HCT116 (cell line): ENCODE measurements around the gene SLC6A14. TPM values are rescaled to one million over a fixed set of nuclear protein-coding genes. Genes with fewer than 3 reads are reported as not detected.

Experiments
- ATAC-seq: fragments of 200-7000 bp; cut with Tn5 transposase; 2 replicates; pipeline ENCODE4 v1.9.1; 2020; ENCODE audit warnings: mild to moderate bottlenecking, moderate library complexity
- BruUV-seq: library from RNA; stranded (reverse); fragments of 400-500 nt; replicated peaks from 2 replicates; lab custom pipeline; 2021; lab: Mats Ljungman, UMichigan
- CTCF ChIA-PET: fragments of 300-600 bp; sonication (Branson Sonifier 250); formaldehyde crosslinking; loops from one replicate; lab custom pipeline; 2021; ENCODE audit warnings: antibody characterized with exemption; lab: Charles Lee
- POLR2A ChIA-PET: fragments of 300-600, 350-600 bp; sonication (Branson Sonifier 250); formaldehyde crosslinking; loops from one replicate; lab custom pipeline; 2021; ENCODE audit warnings: antibody characterized with exemption; lab: Charles Lee
- RAD21 ChIA-PET, 2 experiments: fragments of 300-600 bp; sonication (Branson Sonifier 250); formaldehyde crosslinking; loops; one replicate each; lab custom pipeline; 2023; ENCODE audit warnings: low total read pairs in 2 of 2; ENCODE audit not compliant: uncharacterized antibody in 2 of 2, unreplicated experiment in 2 of 2, low non-redundant PET in 1 of 2; lab: Charles Lee
- DNase-seq: peaks from one replicate; pipeline ENCODE4 v3.0.0-alpha.2; 2010; ENCODE audit warnings: low read depth, low spot score
- H2AFZ ChIP-seq: fragments of 200-600 bp; shearing (Covaris generic), sonication (generic); 2 replicates; pipeline ENCODE4 v1.6.1; 2017; ENCODE audit warnings: low read depth, mixed run types, mixed read lengths, antibody characterized with exemption, low read length; ENCODE audit not compliant: poor library complexity, severe bottlenecking
- H3K27ac ChIP-seq: 2 replicates; pipeline ENCODE4 v1.5.1; 2012; ENCODE audit warnings: low read depth, low read length
- H3K27me3 ChIP-seq: fragments of 200-600 bp; sonication (generic); 2 replicates; pipeline ENCODE4 v1.6.1; 2016; ENCODE audit warnings: mixed run types, low read length, mixed read lengths; ENCODE audit not compliant: insufficient read depth
- H3K36me3 ChIP-seq, 2 experiments: fragments of 200-500 bp in 1 of 2; fragments of 200-600 bp in 1 of 2; sonication (Bioruptor generic) in 1 of 2; sonication (generic) in 1 of 2; 2 replicates each; pipeline versions ENCODE4 v1.5.1 to v1.6.1; 2014 to 2016; ENCODE audit warnings: low read length in 2 of 2, inconsistent platforms in 1 of 2, mixed read lengths in 1 of 2, mixed run types in 1 of 2; ENCODE audit not compliant: insufficient read depth in 2 of 2, control insufficient read depth in 1 of 2
- H3K4me1 ChIP-seq, 2 experiments: fragments of 200-600 bp in 1 of 2; sonication (generic) in 1 of 2; 2 replicates each; pipeline versions ENCODE4 v1.5.1 to v1.6.1; 2012 to 2017; ENCODE audit warnings: low read length in 2 of 2, inconsistent platforms in 1 of 2, mild to moderate bottlenecking in 1 of 2, mixed read lengths in 1 of 2, mixed run types in 1 of 2, moderate library complexity in 1 of 2; ENCODE audit not compliant: insufficient read depth in 2 of 2, control insufficient read depth in 1 of 2
- H3K4me2 ChIP-seq: fragments of 200-600 bp; sonication (generic); 2 replicates; pipeline ENCODE4 v1.6.1; 2017; ENCODE audit warnings: mixed run types, low read length, mixed read lengths
- H3K4me3 ChIP-seq, 2 experiments: fragments of 200-600 bp in 1 of 2; sonication (generic) in 1 of 2; replicated peaks in 1 of 2; 2 replicates each; pipeline ENCODE4 v1.5.1; 2011 to 2016; ENCODE audit warnings: low read length in 2 of 2, control low read depth in 1 of 2, low read depth in 1 of 2, mild to moderate bottlenecking in 1 of 2, mixed read lengths in 1 of 2, mixed run types in 1 of 2
- H3K79me2 ChIP-seq: fragments of 200-600 bp; sonication (generic); 2 replicates; pipeline ENCODE4 v1.6.1; 2017; ENCODE audit warnings: mild to moderate bottlenecking, mixed run types, low read length, moderate library complexity, mixed read lengths; ENCODE audit not compliant: insufficient read depth
- H3K9ac ChIP-seq: fragments of 200-600 bp; sonication (generic); 2 replicates; pipeline ENCODE4 v1.6.1; 2016; ENCODE audit warnings: low read length, mixed read lengths
- H3K9me2 ChIP-seq: fragments of 200-600 bp; sonication (generic), shearing (Covaris generic); 2 replicates; pipeline ENCODE4 v1.6.1; 2017; ENCODE audit warnings: mixed run types, mild to moderate bottlenecking, moderate library complexity; ENCODE audit not compliant: insufficient read depth
- H3K9me3 ChIP-seq, 2 experiments: fragments of 200-500 bp in 1 of 2; fragments of 200-600 bp in 1 of 2; sonication (Bioruptor generic) in 1 of 2; sonication (generic) in 1 of 2; 2 replicates each; pipeline ENCODE4 v1.6.1; 2014 to 2017; ENCODE audit warnings: low read length in 2 of 2, mixed read lengths in 2 of 2, inconsistent platforms in 1 of 2, low read depth in 1 of 2, mild to moderate bottlenecking in 1 of 2, mixed run types in 1 of 2, moderate library complexity in 1 of 2; ENCODE audit not compliant: control insufficient read depth in 1 of 2, insufficient read depth in 1 of 2
- H4K20me1 ChIP-seq: fragments of 200-600 bp; sonication (generic), shearing (Covaris generic); 2 replicates; pipeline ENCODE4 v1.6.1; 2017; ENCODE audit warnings: mixed run types, mild to moderate bottlenecking, moderate library complexity; ENCODE audit not compliant: insufficient read depth
- CBX3 ChIP-seq: IDR thresholded peaks from 2 replicates; pipeline ENCODE4 v1.6.1; 2012; ENCODE audit warnings: low read depth
- EZH2phosphoT487 ChIP-seq: fragments of 200-600 bp; IDR thresholded peaks from 2 replicates; pipeline ENCODE4 v1.6.1; 2018; ENCODE audit warnings: antibody characterized with exemption, borderline replicate concordance
- FOSL1 ChIP-seq: IDR thresholded peaks from 2 replicates; pipeline ENCODE4 v1.6.1; 2012; ENCODE audit warnings: low read depth
- JUND ChIP-seq: IDR thresholded peaks from 2 replicates; pipeline ENCODE4 v1.6.1; 2012
- POLR2A ChIP-seq: IDR thresholded peaks from 2 replicates; pipeline ENCODE4 v1.7.0; 2011; ENCODE audit warnings: borderline replicate concordance; ENCODE audit not compliant: insufficient read depth, insufficient read length; ENCODE audit errors: extremely low read depth
- RAD21 ChIP-seq: IDR thresholded peaks from 2 replicates; pipeline ENCODE4 v1.6.1; 2012; ENCODE audit warnings: low read depth, mild to moderate bottlenecking
- REST ChIP-seq: IDR thresholded peaks from 2 replicates; pipeline ENCODE4 v1.6.1; 2012; ENCODE audit warnings: low read depth
- SP1 ChIP-seq: IDR thresholded peaks from 2 replicates; pipeline ENCODE4 v1.6.1; 2012; ENCODE audit warnings: low read depth
- SRF ChIP-seq: IDR thresholded peaks from 2 replicates; pipeline ENCODE4 v1.6.1; 2012; ENCODE audit warnings: low read depth
- TCF7L2 ChIP-seq: IDR thresholded peaks from 2 replicates; pipeline ENCODE4 v1.7.0; 2011; ENCODE audit warnings: borderline replicate concordance, inconsistent platforms; ENCODE audit not compliant: insufficient read depth, insufficient read length; ENCODE audit errors: extremely low read depth
- YY1 ChIP-seq: IDR thresholded peaks from 2 replicates; pipeline ENCODE4 v1.6.1; 2011; ENCODE audit warnings: low read length, low read depth, moderate library complexity, mild to moderate bottlenecking; ENCODE audit not compliant: insufficient replicate concordance; ENCODE audit errors: extremely low read depth
- ZBTB33 ChIP-seq: IDR thresholded peaks from 2 replicates; pipeline ENCODE4 v1.6.1; 2011; ENCODE audit warnings: mild to moderate bottlenecking, low read length, moderate library complexity; ENCODE audit not compliant: insufficient replicate concordance; ENCODE audit errors: extremely low read depth
- ZFX ChIP-seq: fragments of 450-650 bp; IDR thresholded peaks from 2 replicates; pipeline ENCODE4 v1.6.1; 2017
- intact Hi-C: fragments of 100-400 bp; cut with micrococcal nuclease; formaldehyde crosslinking; loops from 2 replicates; pipeline ENCODE4 v1.10.0; 2022
- total RNA-seq: library from RNA; stranded (reverse); gene quantifications from one replicate; pipeline ENCODE4 v1.2.1, GENCODE V29; 2021; ENCODE audit not compliant: unreplicated experiment
- TF ChIP-seq, protein P1 (sequence below), 3 experiments: fragments of 200-600 bp in 1 of 3; sonication (generic) in 1 of 3; IDR thresholded peaks in 2 of 3; conservative IDR thresholded peaks in 1 of 3; 2 replicates each; pipeline ENCODE4 v1.5.1; 2012 to 2017; ENCODE audit warnings: low read depth in 2 of 3, low read length in 2 of 3, antibody characterized with exemption in 1 of 3, borderline replicate concordance in 1 of 3, control low read depth in 1 of 3, mild to moderate bottlenecking in 1 of 3, mixed read lengths in 1 of 3, mixed run types in 1 of 3, moderate library complexity in 1 of 3; ENCODE audit not compliant: insufficient read depth in 1 of 3

Gene SLC6A14
- total RNA-seq, 1 experiment from 2014 or later, result 0.05 TPM

DNA sequence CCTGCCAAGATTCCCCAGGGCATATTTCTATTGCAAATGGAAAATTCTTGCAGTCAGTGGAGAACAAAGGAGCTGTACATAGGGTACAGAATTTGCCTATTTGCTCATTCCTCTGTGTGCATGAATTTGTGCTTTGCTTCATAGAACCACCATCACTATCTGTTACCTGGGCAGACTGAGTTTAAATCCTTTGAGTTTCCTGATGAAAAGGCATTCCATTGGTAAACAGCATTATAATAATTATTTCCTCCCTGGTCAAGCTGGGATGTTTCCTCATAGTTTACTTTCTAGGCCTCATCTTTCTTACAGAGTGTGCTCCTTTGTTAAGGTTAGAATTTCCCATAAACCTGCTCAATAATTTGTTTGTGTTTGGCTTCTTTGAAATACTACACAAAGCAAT lies 809 bp upstream of the SLC6A14 start:
- intact Hi-C loops, result no loop called here
- DNase-seq, result no peak
- ChIA-PET POLR2A (no interaction called here), CTCF (no interaction called here), RAD21 (no interaction called here)
- H3K9me2 ChIP-seq, result no peaks in the 10 kb centered on the region
- no peaks in the 10 kb centered on the region for H3K9me3 ChIP-seq
- ATAC-seq, result no peak
- H3K9ac ChIP-seq, result no peak overlapping the region
- no peak overlapping the region for H3K4me3 ChIP-seq
- H3K27me3 ChIP-seq, result no peaks in the 10 kb centered on the region
- no peaks in the 10 kb centered on the region for H3K4me1 ChIP-seq
- H2AFZ ChIP-seq, result no peak overlapping the region
- no peaks in the 10 kb centered on the region for H4K20me1 ChIP-seq
- no peak overlapping the region for H3K4me2 ChIP-seq
- no peak overlapping the region for H3K27ac ChIP-seq
- H3K79me2 ChIP-seq, result no peaks in the 10 kb centered on the region
- H3K36me3 ChIP-seq, result no peaks in the 10 kb centered on the region
- no peak for TF ChIP-seq CBX3
- TF ChIP-seq RAD21, result no peak
- TF ChIP-seq SP1, result no peak
- no peak for TF ChIP-seq ZFX
- TF ChIP-seq, all 23 proteins: peak for 0
- no TSS peak for BruUV-seq

GRCh38 chrX:116449156-116449555 lies 12.8 kb downstream of the SLC6A14 start:
- Histone ChIP-seq H3K27ac (no peak overlapping the region), H3K9ac (no peak overlapping the region), H3K4me1 (no peaks in the 10 kb centered on the region), H3K9me3 (no peaks in the 10 kb centered on the region), H2AFZ (no peak overlapping the region), H3K27me3 (no peaks in the 10 kb centered on the region), H3K9me2 (no peaks in the 10 kb centered on the region), H3K4me2 (no peak overlapping the region), H3K36me3 (no peaks in the 10 kb centered on the region), H3K4me3 (no peak overlapping the region), H4K20me1 (no peaks in the 10 kb centered on the region), H3K79me2 (no peaks in the 10 kb centered on the region)
- ChIA-PET POLR2A (no interaction called here), RAD21 (no interaction called here), CTCF (no interaction called here)
- no TSS peak for BruUV-seq
- DNase-seq, result no peak
- no peak for ATAC-seq
- intact Hi-C loops, result no loop called here
- no peak for TF ChIP-seq CBX3
- TF ChIP-seq YY1, result no peak
- TF ChIP-seq, protein P1, sequence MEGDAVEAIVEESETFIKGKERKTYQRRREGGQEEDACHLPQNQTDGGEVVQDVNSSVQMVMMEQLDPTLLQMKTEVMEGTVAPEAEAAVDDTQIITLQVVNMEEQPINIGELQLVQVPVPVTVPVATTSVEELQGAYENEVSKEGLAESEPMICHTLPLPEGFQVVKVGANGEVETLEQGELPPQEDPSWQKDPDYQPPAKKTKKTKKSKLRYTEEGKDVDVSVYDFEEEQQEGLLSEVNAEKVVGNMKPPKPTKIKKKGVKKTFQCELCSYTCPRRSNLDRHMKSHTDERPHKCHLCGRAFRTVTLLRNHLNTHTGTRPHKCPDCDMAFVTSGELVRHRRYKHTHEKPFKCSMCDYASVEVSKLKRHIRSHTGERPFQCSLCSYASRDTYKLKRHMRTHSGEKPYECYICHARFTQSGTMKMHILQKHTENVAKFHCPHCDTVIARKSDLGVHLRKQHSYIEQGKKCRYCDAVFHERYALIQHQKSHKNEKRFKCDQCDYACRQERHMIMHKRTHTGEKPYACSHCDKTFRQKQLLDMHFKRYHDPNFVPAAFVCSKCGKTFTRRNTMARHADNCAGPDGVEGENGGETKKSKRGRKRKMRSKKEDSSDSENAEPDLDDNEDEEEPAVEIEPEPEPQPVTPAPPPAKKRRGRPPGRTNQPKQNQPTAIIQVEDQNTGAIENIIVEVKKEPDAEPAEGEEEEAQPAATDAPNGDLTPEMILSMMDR (IDR thresholded peaks at IDR 0.05 in 2 of 3, conservative IDR thresholded peaks at IDR 0.05 in 1 of 3; ENCODE audit: borderline replicate concordance in 1 of 3, insufficient read depth in 1 of 3, low read depth in 2 of 3, low read length in 2 of 3), result no peak
- no peak for TF ChIP-seq JUND
- TF ChIP-seq ZBTB33, result no peak
- TF ChIP-seq EZH2phosphoT487, result no peak
- TF ChIP-seq FOSL1, result no peak
- no peak for TF ChIP-seq RAD21
- TF ChIP-seq POLR2A, result no peak
- no peak for TF ChIP-seq SRF
- no peak for TF ChIP-seq REST
- TF ChIP-seq SP1, result no peak
- no peak for TF ChIP-seq TCF7L2
